ENCODE measurements around the gene ITFG1. TPM values are rescaled to one million over a fixed set of nuclear protein-coding genes. Genes with fewer than 3 reads are reported as not detected.

ITFG1 gene
- polyA plus RNA-seq, 2 donors = 9.0 to 16.8 TPM

- H3K4me3 ChIP-seq (ENCODE audit: low read depth in 1 of 2, low read length in 2 of 2) = no peak overlapping the region
- H3K27ac ChIP-seq (ENCODE audit: low read depth in 2 of 2, low read length in 1 of 2) = no peak overlapping the region
- no peaks in the 10 kb centered on the region for H3K27me3 ChIP-seq (ENCODE audit: control insufficient read depth in 1 of 2, insufficient read depth in 2 of 2, low read length in 2 of 2)
- no peaks in the 10 kb centered on the region for H3K36me3 ChIP-seq (ENCODE audit: control insufficient read depth in 2 of 2, insufficient read depth in 2 of 2, low read length in 1 of 2)
- no peaks in the 10 kb centered on the region for H3K4me1 ChIP-seq (ENCODE audit: control insufficient read depth in 2 of 2, insufficient read depth in 2 of 2, low read length in 1 of 2)
- no peaks in the 10 kb centered on the region for H3K9me3 ChIP-seq (ENCODE audit: control insufficient read depth in 2 of 2, insufficient read depth in 1 of 2, low read depth in 1 of 2, low read length in 1 of 2)
- 83 to 95% methylated on average over 4 of the region's 4 CpGs for WGBS, 2 donors
Measured at GRCh38 chr16:47125757-47126156, 335.1 kb downstream of the ITFG1 start.

- H3K4me1 ChIP-seq (ENCODE audit: control insufficient read depth in 2 of 2, insufficient read depth in 2 of 2, low read length in 1 of 2) = no peaks in the 10 kb centered on the region
- H3K27me3 ChIP-seq (ENCODE audit: control insufficient read depth in 1 of 2, insufficient read depth in 2 of 2, low read length in 2 of 2) = no peaks in the 10 kb centered on the region
- WGBS, 2 donors = 91 to 94% methylated on average over 2 of the region's 2 CpGs
- H3K27ac ChIP-seq (ENCODE audit: low read depth in 2 of 2, low read length in 1 of 2) = no peak overlapping the region
- H3K36me3 ChIP-seq (ENCODE audit: control insufficient read depth in 2 of 2, insufficient read depth in 2 of 2, low read length in 1 of 2) = peaks cover 0 to under 1% of the 10 kb centered on the region in 2 donors
- H3K4me3 ChIP-seq (ENCODE audit: low read depth in 1 of 2, low read length in 2 of 2) = no peak overlapping the region
- H3K9me3 ChIP-seq (ENCODE audit: control insufficient read depth in 2 of 2, insufficient read depth in 1 of 2, low read depth in 1 of 2, low read length in 1 of 2) = no peaks in the 10 kb centered on the region
Measured at GRCh38 chr16:47113130-47113529, 347.7 kb downstream of the ITFG1 start.

GRCh38 chr16:47110939-47111338 is 349.9 kb downstream of the ITFG1 start:
- Histone ChIP-seq H3K36me3 (ENCODE audit: control insufficient read depth in 2 of 2, insufficient read depth in 2 of 2, low read length in 1 of 2) (no peaks in the 10 kb centered on the region), H3K9me3 (ENCODE audit: control insufficient read depth in 2 of 2, insufficient read depth in 1 of 2, low read depth in 1 of 2, low read length in 1 of 2) (no peaks in the 10 kb centered on the region), H3K4me1 (ENCODE audit: control insufficient read depth in 2 of 2, insufficient read depth in 2 of 2, low read length in 1 of 2) (no peaks in the 10 kb centered on the region), H3K4me3 (ENCODE audit: low read depth in 1 of 2, low read length in 2 of 2) (no peak overlapping the region), H3K27ac (ENCODE audit: low read depth in 2 of 2, low read length in 1 of 2) (no peak overlapping the region), H3K27me3 (ENCODE audit: control insufficient read depth in 1 of 2, insufficient read depth in 2 of 2, low read length in 2 of 2) (no peaks in the 10 kb centered on the region)
- WGBS, 2 donors = 93 to 97% methylated on average over 3 of the region's 3 CpGs

- Histone ChIP-seq H3K36me3 (ENCODE audit: control insufficient read depth in 2 of 2, insufficient read depth in 2 of 2, low read length in 1 of 2) (no peaks in the 10 kb centered on the region), H3K4me3 (ENCODE audit: low read depth in 1 of 2, low read length in 2 of 2) (no peak overlapping the region), H3K27me3 (ENCODE audit: control insufficient read depth in 1 of 2, insufficient read depth in 2 of 2, low read length in 2 of 2) (no peaks in the 10 kb centered on the region), H3K27ac (ENCODE audit: low read depth in 2 of 2, low read length in 1 of 2) (no peak overlapping the region), H3K9me3 (ENCODE audit: control insufficient read depth in 2 of 2, insufficient read depth in 1 of 2, low read depth in 1 of 2, low read length in 1 of 2) (no peaks in the 10 kb centered on the region), H3K4me1 (ENCODE audit: control insufficient read depth in 2 of 2, insufficient read depth in 2 of 2, low read length in 1 of 2) (no peaks in the 10 kb centered on the region)
- WGBS, 2 donors = 82 to 86% methylated on average over 5 of the region's 5 CpGs
Measured at GRCh38 chr16:47109361-47109760, 351.5 kb downstream of the ITFG1 start.

Other genes starting within 250 kb of the ITFG1 start
- gene PHKB, start 268 bp upstream of the ITFG1 start, polyA plus RNA-seq = 10 to 100 TPM; 19.5 to 21.2 TPM

Measured in esophagus (tissue), 2 donors.